Measurements from ENCODE around the gene PHAX. TPM values are rescaled to one million over a fixed set of nuclear protein-coding genes. Genes with fewer than 3 reads are reported as not detected.

PHAX gene
- polyA plus RNA-seq, 2 donors: 11.5 to 18.6 TPM

- H3K4me1 ChIP-seq (ENCODE audit: control insufficient read depth in 2 of 2, insufficient read depth in 2 of 2, low read length in 1 of 2): no peaks in the 10 kb centered on the region
- H3K36me3 ChIP-seq (ENCODE audit: control insufficient read depth in 2 of 2, insufficient read depth in 2 of 2, low read length in 1 of 2): peaks cover 4 to 8% of the 10 kb centered on the region in 2 donors
- no peak overlapping the region for H3K27ac ChIP-seq (ENCODE audit: low read depth in 2 of 2, low read length in 1 of 2)
- 53 to 64% methylated on average over 4 of the region's 4 CpGs for WGBS, 2 donors
- H3K4me3 ChIP-seq (ENCODE audit: low read depth in 1 of 2, low read length in 2 of 2): no peak overlapping the region
- H3K27me3 ChIP-seq (ENCODE audit: control insufficient read depth in 1 of 2, insufficient read depth in 2 of 2, low read length in 2 of 2): no peaks in the 10 kb centered on the region
- no peaks in the 10 kb centered on the region for H3K9me3 ChIP-seq (ENCODE audit: control insufficient read depth in 2 of 2, insufficient read depth in 1 of 2, low read depth in 1 of 2, low read length in 1 of 2)
These were observed 23.8 kb downstream of the PHAX start for GRCh38 chr5:126624534-126624933.

DNA sequence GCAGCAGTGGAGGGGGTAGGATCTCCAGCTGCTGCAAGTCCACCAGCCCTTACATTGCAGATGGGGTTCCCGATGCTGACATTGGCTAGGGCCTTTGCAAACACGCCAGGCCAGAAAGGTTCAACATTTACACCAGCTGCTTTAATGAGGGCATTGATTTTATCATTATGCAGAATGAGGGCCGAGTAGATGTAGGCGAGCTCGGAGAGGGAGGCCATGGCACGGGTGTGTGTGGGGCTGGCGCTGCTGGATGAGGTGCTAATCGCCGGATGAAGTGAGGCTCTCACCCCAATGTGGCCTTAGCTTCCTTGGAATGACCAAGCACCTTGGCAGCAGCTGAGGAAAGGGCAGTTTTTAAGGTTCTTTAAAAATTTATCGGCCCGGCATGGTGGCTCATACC lies 27.4 kb downstream of the PHAX start:
- no peak overlapping the region for H3K4me3 ChIP-seq (ENCODE audit: low read depth in 1 of 2, low read length in 2 of 2)
- peaks cover 2 to 5% of the 10 kb centered on the region in 2 donors for H3K36me3 ChIP-seq (ENCODE audit: control insufficient read depth in 2 of 2, insufficient read depth in 2 of 2, low read length in 1 of 2)
- H3K9me3 ChIP-seq (ENCODE audit: control insufficient read depth in 2 of 2, insufficient read depth in 1 of 2, low read depth in 1 of 2, low read length in 1 of 2): no peaks in the 10 kb centered on the region
- H3K27ac ChIP-seq (ENCODE audit: low read depth in 2 of 2, low read length in 1 of 2): no peak overlapping the region
- WGBS, 2 donors: 89 to 95% methylated on average over 11 of the region's 11 CpGs
- H3K4me1 ChIP-seq (ENCODE audit: control insufficient read depth in 2 of 2, insufficient read depth in 2 of 2, low read length in 1 of 2): no peaks in the 10 kb centered on the region
- no peaks in the 10 kb centered on the region for H3K27me3 ChIP-seq (ENCODE audit: control insufficient read depth in 1 of 2, insufficient read depth in 2 of 2, low read length in 2 of 2)

- no peaks in the 10 kb centered on the region for H3K9me3 ChIP-seq (ENCODE audit: control insufficient read depth in 2 of 2, insufficient read depth in 1 of 2, low read depth in 1 of 2, low read length in 1 of 2)
- no peak overlapping the region for H3K27ac ChIP-seq (ENCODE audit: low read depth in 2 of 2, low read length in 1 of 2)
- no peak overlapping the region for H3K4me3 ChIP-seq (ENCODE audit: low read depth in 1 of 2, low read length in 2 of 2)
- H3K36me3 ChIP-seq (ENCODE audit: control insufficient read depth in 2 of 2, insufficient read depth in 2 of 2, low read length in 1 of 2): no peaks in the 10 kb centered on the region
- H3K4me1 ChIP-seq (ENCODE audit: control insufficient read depth in 2 of 2, insufficient read depth in 2 of 2, low read length in 1 of 2): no peaks in the 10 kb centered on the region
- 63 to 65% methylated on average over 3 of the region's 3 CpGs for WGBS, 2 donors
- no peaks in the 10 kb centered on the region for H3K27me3 ChIP-seq (ENCODE audit: control insufficient read depth in 1 of 2, insufficient read depth in 2 of 2, low read length in 2 of 2)
These were observed 31.2 kb downstream of the PHAX start for GRCh38 chr5:126631920-126632319.

GRCh38 chr5:126633552-126633951 lies 32.8 kb downstream of the PHAX start:
- 82 to 88% methylated on average over 4 of the region's 4 CpGs for WGBS, 2 donors
- H3K4me3 ChIP-seq (ENCODE audit: low read depth in 1 of 2, low read length in 2 of 2): no peak overlapping the region
- no peaks in the 10 kb centered on the region for H3K27me3 ChIP-seq (ENCODE audit: control insufficient read depth in 1 of 2, insufficient read depth in 2 of 2, low read length in 2 of 2)
- no peak overlapping the region for H3K27ac ChIP-seq (ENCODE audit: low read depth in 2 of 2, low read length in 1 of 2)
- no peaks in the 10 kb centered on the region for H3K9me3 ChIP-seq (ENCODE audit: control insufficient read depth in 2 of 2, insufficient read depth in 1 of 2, low read depth in 1 of 2, low read length in 1 of 2)
- H3K4me1 ChIP-seq (ENCODE audit: control insufficient read depth in 2 of 2, insufficient read depth in 2 of 2, low read length in 1 of 2): no peaks in the 10 kb centered on the region
- H3K36me3 ChIP-seq (ENCODE audit: control insufficient read depth in 2 of 2, insufficient read depth in 2 of 2, low read length in 1 of 2): no peaks in the 10 kb centered on the region

GRCh38 chr5:126635585-126635984 lies 34.8 kb downstream of the PHAX start:
- Histone ChIP-seq H3K9me3 (ENCODE audit: control insufficient read depth in 2 of 2, insufficient read depth in 1 of 2, low read depth in 1 of 2, low read length in 1 of 2) (no peaks in the 10 kb centered on the region), H3K4me3 (ENCODE audit: low read depth in 1 of 2, low read length in 2 of 2) (no peak overlapping the region), H3K27me3 (ENCODE audit: control insufficient read depth in 1 of 2, insufficient read depth in 2 of 2, low read length in 2 of 2) (no peaks in the 10 kb centered on the region), H3K27ac (ENCODE audit: low read depth in 2 of 2, low read length in 1 of 2) (no peak overlapping the region), H3K36me3 (ENCODE audit: control insufficient read depth in 2 of 2, insufficient read depth in 2 of 2, low read length in 1 of 2) (no peaks in the 10 kb centered on the region), H3K4me1 (ENCODE audit: control insufficient read depth in 2 of 2, insufficient read depth in 2 of 2, low read length in 1 of 2) (no peaks in the 10 kb centered on the region)
- WGBS, 2 donors: 90 to 96% methylated on average over 3 of the region's 3 CpGs

GRCh38 chr5:126636956-126637355 lies 36.2 kb downstream of the PHAX start:
- 71 to 91% methylated on average over 1 of the region's 1 CpG for WGBS, 2 donors

DNA sequence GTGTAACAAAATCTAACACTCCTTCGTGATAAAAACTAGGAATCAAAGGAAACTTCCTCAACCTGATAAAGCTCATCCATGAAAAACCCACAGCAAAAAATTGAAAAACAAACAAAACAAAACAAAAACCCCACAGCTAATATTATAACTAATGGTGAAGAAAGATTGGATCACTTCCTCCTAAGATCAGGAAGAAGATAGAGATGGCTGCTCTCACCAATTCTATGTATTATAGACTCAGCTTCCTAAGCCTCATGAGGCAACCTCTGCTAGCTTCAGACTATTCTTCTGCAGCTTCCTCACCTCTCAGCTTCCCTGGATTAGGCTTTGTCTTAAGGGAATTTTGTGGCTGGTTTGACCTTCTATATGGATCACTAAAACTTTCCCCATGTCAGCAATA lies 40.1 kb downstream of the PHAX start:
- no peaks in the 10 kb centered on the region for H3K27me3 ChIP-seq (ENCODE audit: control insufficient read depth in 1 of 2, insufficient read depth in 2 of 2, low read length in 2 of 2)
- 81 to 83% methylated on average over 1 of the region's 1 CpG for WGBS, 2 donors
- H3K4me1 ChIP-seq (ENCODE audit: control insufficient read depth in 2 of 2, insufficient read depth in 2 of 2, low read length in 1 of 2): no peaks in the 10 kb centered on the region

More at GRCh38 chr5:126636956-126637355, 36.2 kb downstream of the PHAX start:
- no peak overlapping the region for H3K27ac ChIP-seq (ENCODE audit: low read depth in 2 of 2, low read length in 1 of 2)
- no peak overlapping the region for H3K4me3 ChIP-seq (ENCODE audit: low read depth in 1 of 2, low read length in 2 of 2)
- H3K9me3 ChIP-seq (ENCODE audit: control insufficient read depth in 2 of 2, insufficient read depth in 1 of 2, low read depth in 1 of 2, low read length in 1 of 2): no peaks in the 10 kb centered on the region
- no peaks in the 10 kb centered on the region for H3K27me3 ChIP-seq (ENCODE audit: control insufficient read depth in 1 of 2, insufficient read depth in 2 of 2, low read length in 2 of 2)
- no peaks in the 10 kb centered on the region for H3K4me1 ChIP-seq (ENCODE audit: control insufficient read depth in 2 of 2, insufficient read depth in 2 of 2, low read length in 1 of 2)
- no peaks in the 10 kb centered on the region for H3K36me3 ChIP-seq (ENCODE audit: control insufficient read depth in 2 of 2, insufficient read depth in 2 of 2, low read length in 1 of 2)

DNA sequence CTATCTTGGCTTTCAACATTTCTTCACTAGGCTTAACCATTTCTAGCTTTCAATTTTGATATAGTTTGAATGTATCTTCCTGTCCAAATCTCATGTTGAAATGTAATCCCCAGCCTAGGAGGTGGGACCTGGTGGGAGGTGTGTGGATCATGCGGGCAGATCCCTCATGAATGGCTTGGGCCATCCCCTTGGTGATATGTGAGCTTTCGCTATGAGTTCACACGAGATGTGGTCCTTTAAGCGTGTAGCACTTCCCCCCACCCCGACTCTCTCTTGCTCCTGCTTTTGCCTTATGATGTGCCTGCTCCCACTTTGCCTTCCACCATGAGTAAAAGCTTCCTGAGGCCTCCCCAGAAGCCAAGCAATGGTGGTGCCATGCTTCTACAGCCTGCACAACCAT lies 40.6 kb downstream of the PHAX start:
- Histone ChIP-seq H3K9me3 (ENCODE audit: control insufficient read depth in 2 of 2, insufficient read depth in 1 of 2, low read depth in 1 of 2, low read length in 1 of 2) (no peaks in the 10 kb centered on the region), H3K4me1 (ENCODE audit: control insufficient read depth in 2 of 2, insufficient read depth in 2 of 2, low read length in 1 of 2) (no peaks in the 10 kb centered on the region), H3K27ac (ENCODE audit: low read depth in 2 of 2, low read length in 1 of 2) (no peak overlapping the region), H3K36me3 (ENCODE audit: control insufficient read depth in 2 of 2, insufficient read depth in 2 of 2, low read length in 1 of 2) (no peaks in the 10 kb centered on the region), H3K4me3 (ENCODE audit: low read depth in 1 of 2, low read length in 2 of 2) (no peak overlapping the region), H3K27me3 (ENCODE audit: control insufficient read depth in 1 of 2, insufficient read depth in 2 of 2, low read length in 2 of 2) (no peaks in the 10 kb centered on the region)
- WGBS, 2 donors: 85 to 86% methylated on average over 5 of the region's 5 CpGs

More for the DNA sequence above, 40.1 kb downstream of the PHAX start:
- H3K27ac ChIP-seq (ENCODE audit: low read depth in 2 of 2, low read length in 1 of 2): no peak overlapping the region
- no peaks in the 10 kb centered on the region for H3K9me3 ChIP-seq (ENCODE audit: control insufficient read depth in 2 of 2, insufficient read depth in 1 of 2, low read depth in 1 of 2, low read length in 1 of 2)
- H3K4me3 ChIP-seq (ENCODE audit: low read depth in 1 of 2, low read length in 2 of 2): no peak overlapping the region
- no peaks in the 10 kb centered on the region for H3K36me3 ChIP-seq (ENCODE audit: control insufficient read depth in 2 of 2, insufficient read depth in 2 of 2, low read length in 1 of 2)

DNA sequence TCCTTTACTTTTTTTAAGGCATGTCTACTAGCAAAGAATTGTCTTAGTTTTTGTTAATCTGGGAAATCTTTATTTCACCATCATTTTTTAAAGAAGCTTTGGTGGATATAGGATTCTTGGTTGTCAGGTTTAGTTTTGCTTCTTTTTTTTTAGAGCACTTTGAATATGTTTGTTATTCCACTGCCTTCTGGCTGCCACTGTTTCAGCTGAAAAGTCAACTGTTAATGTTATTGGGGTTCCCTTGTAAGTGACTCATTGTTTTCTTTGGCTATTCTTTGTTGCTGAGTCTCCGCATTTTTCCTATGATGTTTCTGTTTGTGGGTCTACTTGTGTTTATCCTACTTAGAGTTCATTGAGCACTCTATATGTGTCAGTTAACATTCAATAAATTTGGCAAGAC lies 44.4 kb downstream of the PHAX start:
- Histone ChIP-seq H3K27me3 (ENCODE audit: control insufficient read depth in 1 of 2, insufficient read depth in 2 of 2, low read length in 2 of 2) (no peaks in the 10 kb centered on the region), H3K36me3 (ENCODE audit: control insufficient read depth in 2 of 2, insufficient read depth in 2 of 2, low read length in 1 of 2) (no peaks in the 10 kb centered on the region), H3K9me3 (ENCODE audit: control insufficient read depth in 2 of 2, insufficient read depth in 1 of 2, low read depth in 1 of 2, low read length in 1 of 2) (no peaks in the 10 kb centered on the region), H3K4me3 (ENCODE audit: low read depth in 1 of 2, low read length in 2 of 2) (no peak overlapping the region), H3K27ac (ENCODE audit: low read depth in 2 of 2, low read length in 1 of 2) (no peak overlapping the region), H3K4me1 (ENCODE audit: control insufficient read depth in 2 of 2, insufficient read depth in 2 of 2, low read length in 1 of 2) (no peaks in the 10 kb centered on the region)
- 80 to 84% methylated on average over 1 of the region's 1 CpG for WGBS, 2 donors

DNA sequence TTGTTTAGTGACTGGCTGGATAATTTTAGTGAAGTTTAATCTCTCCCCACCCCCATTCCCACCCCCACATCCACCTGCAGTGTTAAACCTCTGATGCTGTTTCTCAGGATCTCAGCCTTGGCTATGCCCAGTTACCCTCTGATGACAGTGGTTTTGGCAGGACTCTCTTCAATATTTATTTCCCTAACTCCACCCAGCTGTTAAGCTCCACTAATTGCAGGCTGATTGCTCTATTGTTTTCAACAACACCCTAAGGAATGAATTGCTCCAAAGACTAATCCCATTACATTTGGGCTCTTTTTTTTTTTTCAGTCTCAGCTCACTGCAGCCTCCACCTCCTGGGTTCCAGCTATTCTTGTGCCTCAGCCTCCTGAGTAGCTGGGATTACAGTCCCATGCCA lies 46.3 kb downstream of the PHAX start:
- Histone ChIP-seq H3K27me3 (ENCODE audit: control insufficient read depth in 1 of 2, insufficient read depth in 2 of 2, low read length in 2 of 2) (no peaks in the 10 kb centered on the region), H3K9me3 (ENCODE audit: control insufficient read depth in 2 of 2, insufficient read depth in 1 of 2, low read depth in 1 of 2, low read length in 1 of 2) (no peaks in the 10 kb centered on the region), H3K4me1 (ENCODE audit: control insufficient read depth in 2 of 2, insufficient read depth in 2 of 2, low read length in 1 of 2) (no peaks in the 10 kb centered on the region), H3K27ac (ENCODE audit: low read depth in 2 of 2, low read length in 1 of 2) (no peak overlapping the region), H3K4me3 (ENCODE audit: low read depth in 1 of 2, low read length in 2 of 2) (no peak overlapping the region), H3K36me3 (ENCODE audit: control insufficient read depth in 2 of 2, insufficient read depth in 2 of 2, low read length in 1 of 2) (no peaks in the 10 kb centered on the region)

Data from esophagus (tissue), 2 donors.